GM23338 (cell line): Measurements from ENCODE around the gene BLOC1S1. TPM values are rescaled to one million over a fixed set of nuclear protein-coding genes. Genes with fewer than 3 reads are reported as not detected.

Source experiments
- ATAC-seq: fragments of 200-7000 bp; cut with Tn5 transposase; 3 replicates; pipeline ENCODE4 v1.9.1; 2020
- DNase-seq: peaks from one replicate; pipeline ENCODE4 v3.0.0-alpha.2; 2015; ENCODE audit warnings: low spot score
- H2AFZ ChIP-seq: fragments of 200-600 bp; sonication (generic); 2 replicates; pipeline ENCODE4 v1.8.0; 2016; ENCODE audit warnings: antibody characterized with exemption, mild to moderate bottlenecking, moderate library complexity
- H3F3A ChIP-seq: fragments of 200-600 bp; sonication (generic); replicated peaks from 2 replicates; pipeline ENCODE4 v1.8.0; 2017; ENCODE audit warnings: antibody characterized with exemption, mixed run types, low read depth
- H3K27ac ChIP-seq: fragments of 200-600 bp; sonication (generic); 2 replicates; pipeline ENCODE4 v1.6.1; 2016; ENCODE audit warnings: low read depth
- H3K27me3 ChIP-seq: fragments of 200-600 bp; sonication (generic); 2 replicates; pipeline ENCODE4 v1.8.0; 2016; ENCODE audit warnings: mild to moderate bottlenecking, mixed run types, moderate library complexity; ENCODE audit not compliant: insufficient read depth
- H3K36me3 ChIP-seq: fragments of 200-600 bp; sonication (generic); 2 replicates; pipeline ENCODE4 v1.8.0; 2016; ENCODE audit warnings: mild to moderate bottlenecking; ENCODE audit not compliant: insufficient read depth
- H3K4me1 ChIP-seq: fragments of 200-600 bp; sonication (generic); 2 replicates; pipeline ENCODE4 v1.8.0; 2016; ENCODE audit warnings: mild to moderate bottlenecking, moderate library complexity; ENCODE audit not compliant: insufficient read depth
- H3K4me2 ChIP-seq: fragments of 200-600 bp; sonication (generic); 2 replicates; pipeline ENCODE4 v1.7.1; 2017; ENCODE audit warnings: mixed run types
- H3K4me3 ChIP-seq: fragments of 200-600 bp; sonication (generic); 2 replicates; pipeline ENCODE4 v1.6.1; 2016; ENCODE audit warnings: mixed run types
- H3K79me2 ChIP-seq: fragments of 200-600 bp; sonication (generic); replicated peaks from 2 replicates; pipeline ENCODE4 v1.8.0; 2017; ENCODE audit warnings: mild to moderate bottlenecking; ENCODE audit not compliant: insufficient read depth
- H3K9me2 ChIP-seq: fragments of 200-600 bp; sonication (generic); 2 replicates; pipeline ENCODE4 v1.8.0; 2017; ENCODE audit not compliant: insufficient read depth
- H4K20me1 ChIP-seq: fragments of 200-600 bp; sonication (generic); replicated peaks from 2 replicates; pipeline ENCODE4 v1.8.0; 2017; ENCODE audit warnings: mild to moderate bottlenecking; ENCODE audit not compliant: insufficient read depth
- H3K27ac Mint-ChIP-seq: 2 replicates; pipeline ENCODE4 v1.8.0; 2020; ENCODE audit warnings: inconsistent platforms, mild to moderate bottlenecking, moderate library complexity, mixed read lengths
- H3K27me3 Mint-ChIP-seq: 3 replicates; pipeline ENCODE4 v1.8.0; 2022; ENCODE audit warnings: low read depth, mild to moderate bottlenecking, moderate library complexity, mixed read lengths, inconsistent platforms; ENCODE audit not compliant: insufficient read depth, poor library complexity
- H3K36me3 Mint-ChIP-seq: 3 replicates; pipeline ENCODE4 v1.8.0; 2021; ENCODE audit warnings: low read depth, mild to moderate bottlenecking, inconsistent platforms, moderate library complexity, mixed read lengths
- H3K4me1 Mint-ChIP-seq: 3 replicates; pipeline ENCODE4 v1.8.0; 2020; ENCODE audit warnings: mild to moderate bottlenecking, inconsistent platforms, mixed read lengths
- H3K4me3 Mint-ChIP-seq: 3 replicates; pipeline ENCODE4 v1.8.0; 2021; ENCODE audit warnings: moderate library complexity, mild to moderate bottlenecking, inconsistent platforms, mixed read lengths
- H3K9me3 Mint-ChIP-seq: 3 replicates; pipeline ENCODE4 v1.8.0; 2020; ENCODE audit warnings: moderate library complexity, mild to moderate bottlenecking, inconsistent platforms, mixed read lengths
- CREB1 ChIP-seq: fragments of 250-450 bp; sonication (Bioruptor Pico); IDR thresholded peaks from 2 replicates; pipeline ENCODE4 v1.5.0; 2020; ENCODE audit warnings: low read depth, mild to moderate bottlenecking, moderate library complexity
- EZH2 ChIP-seq: fragments of 200-600 bp; sonication (generic); IDR thresholded peaks from one replicate; pipeline ENCODE4 v1.8.0; 2017; ENCODE audit warnings: antibody characterized with exemption, mild to moderate bottlenecking, low read depth; ENCODE audit not compliant: unreplicated experiment
- EZH2phosphoT487 ChIP-seq: fragments of 200-600 bp; sonication (generic); IDR thresholded peaks from one replicate; pipeline ENCODE4 v1.8.1; 2018; ENCODE audit warnings: antibody characterized with exemption; ENCODE audit not compliant: unreplicated experiment
- JUNB ChIP-seq: IDR thresholded peaks from one replicate; pipeline ENCODE4 v1.6.1; 2016; ENCODE audit warnings: antibody characterized with exemption; ENCODE audit not compliant: unreplicated experiment
- NANOG ChIP-seq: IDR thresholded peaks from 2 replicates; pipeline ENCODE4 v1.6.1; 2016; ENCODE audit warnings: antibody characterized with exemption, borderline replicate concordance
- POLR2AphosphoS5 ChIP-seq: IDR thresholded peaks from 2 replicates; pipeline ENCODE4 v1.6.1; 2016; ENCODE audit warnings: antibody characterized with exemption, low read depth
- ZNF114 ChIP-seq: fragments of 250-450 bp; sonication (Bioruptor Pico); IDR thresholded peaks from 2 replicates; pipeline ENCODE4 v1.5.0; 2020; ENCODE audit warnings: mild to moderate bottlenecking, moderate library complexity
- ZNF331 ChIP-seq: fragments of 250-450 bp; sonication (Bioruptor Pico); IDR thresholded peaks from 2 replicates; pipeline ENCODE4 v1.5.0; 2020; ENCODE audit warnings: low read depth, mild to moderate bottlenecking, moderate library complexity
- polyA plus RNA-seq: library from polyadenylated mRNA; unstranded; fragments of >200 nt; fragmentation: Nextera tagmentation; extraction: Ambion mirVana; gene quantifications from 2 replicates; pipeline ENCODE4 v1.2.1, GENCODE V29; 2016
- total RNA-seq: library from RNA; depleted of rRNA; stranded (reverse); fragments of >200 nt; shearing (Covaris generic); gene quantifications from 2 replicates; pipeline ENCODE4 v1.2.3, GENCODE V29; 2014
- TF ChIP-seq, protein P1 (sequence below), 2 experiments: fragments of 200-600 bp in 1 of 2; sonication (generic) in 1 of 2; conservative IDR thresholded peaks; 2 replicates each; pipeline versions ENCODE4 v1.5.1 to v1.6.1; 2016 to 2017; ENCODE audit warnings: antibody characterized with exemption in 2 of 2, low read depth in 2 of 2, mild to moderate bottlenecking in 2 of 2, moderate library complexity in 1 of 2
- TF ChIP-seq, protein P2 (sequence below): fragments of 250-450 bp; sonication (Bioruptor Pico); IDR thresholded peaks from 2 replicates; pipeline ENCODE4 v1.5.0; 2020; ENCODE audit warnings: mild to moderate bottlenecking, moderate library complexity

Gene BLOC1S1
- total and polyA plus RNA-seq, 2 experiments from 2014 or later, result 68.3 to 174 TPM

DNA sequence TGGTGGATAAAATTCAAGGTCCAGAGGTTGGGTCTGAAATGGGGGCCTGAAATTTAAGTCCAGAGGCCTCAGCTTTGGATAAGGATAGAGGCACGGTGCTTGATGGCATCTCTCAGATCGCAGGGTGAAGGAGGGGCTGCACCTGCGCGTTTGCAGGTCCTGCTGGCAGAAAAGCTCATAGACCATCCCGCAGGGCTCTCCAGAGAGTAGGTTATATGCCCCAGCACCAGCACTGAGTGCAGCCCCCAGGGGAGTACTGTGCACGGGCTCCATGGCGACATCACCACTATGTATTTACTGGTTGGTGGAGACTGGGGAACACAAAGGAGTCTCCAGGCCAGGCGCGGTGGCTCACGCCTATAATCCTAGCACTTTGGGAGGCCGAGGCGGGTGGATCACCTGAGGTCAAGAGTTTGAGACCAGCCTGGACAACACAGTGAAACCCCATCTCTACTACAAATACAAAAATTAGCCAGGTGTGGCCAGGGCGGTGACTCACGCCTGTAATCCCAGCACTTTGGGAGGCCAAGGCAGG lies 17.2 kb downstream of the BLOC1S1 start:
- Histone ChIP-seq H3K4me3 (no peak overlapping the region), H4K20me1 (no peaks in the 10 kb centered on the region), H2AFZ (no peak overlapping the region), H3K27me3 (no peaks in the 10 kb centered on the region), H3K79me2 (peaks cover 1% of the 10 kb centered on the region), H3K36me3 (no peaks in the 10 kb centered on the region), H3K4me1 (peaks cover 25% of the 10 kb centered on the region; the same call in 1 of the 2 replicates), H3K4me2 (no peak overlapping the region), H3K9me2 (no peaks in the 10 kb centered on the region), H3K27ac (no peak overlapping the region), H3F3A (peaks cover 13% of the 10 kb centered on the region; the same call in 1 of the 2 replicates)
- peaks cover 31% of the 10 kb centered on the region for H3K4me1 Mint-ChIP-seq
- DNase-seq, result no peak
- peaks cover 20% of the 10 kb centered on the region for H3K27me3 Mint-ChIP-seq
- no peaks in the 10 kb centered on the region; the same call in 2 of the 3 replicates for H3K9me3 Mint-ChIP-seq
- H3K4me3 Mint-ChIP-seq, result no peak overlapping the region
- TF ChIP-seq JUNB, result no peak
- TF ChIP-seq, protein P1, sequence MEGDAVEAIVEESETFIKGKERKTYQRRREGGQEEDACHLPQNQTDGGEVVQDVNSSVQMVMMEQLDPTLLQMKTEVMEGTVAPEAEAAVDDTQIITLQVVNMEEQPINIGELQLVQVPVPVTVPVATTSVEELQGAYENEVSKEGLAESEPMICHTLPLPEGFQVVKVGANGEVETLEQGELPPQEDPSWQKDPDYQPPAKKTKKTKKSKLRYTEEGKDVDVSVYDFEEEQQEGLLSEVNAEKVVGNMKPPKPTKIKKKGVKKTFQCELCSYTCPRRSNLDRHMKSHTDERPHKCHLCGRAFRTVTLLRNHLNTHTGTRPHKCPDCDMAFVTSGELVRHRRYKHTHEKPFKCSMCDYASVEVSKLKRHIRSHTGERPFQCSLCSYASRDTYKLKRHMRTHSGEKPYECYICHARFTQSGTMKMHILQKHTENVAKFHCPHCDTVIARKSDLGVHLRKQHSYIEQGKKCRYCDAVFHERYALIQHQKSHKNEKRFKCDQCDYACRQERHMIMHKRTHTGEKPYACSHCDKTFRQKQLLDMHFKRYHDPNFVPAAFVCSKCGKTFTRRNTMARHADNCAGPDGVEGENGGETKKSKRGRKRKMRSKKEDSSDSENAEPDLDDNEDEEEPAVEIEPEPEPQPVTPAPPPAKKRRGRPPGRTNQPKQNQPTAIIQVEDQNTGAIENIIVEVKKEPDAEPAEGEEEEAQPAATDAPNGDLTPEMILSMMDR (conservative IDR thresholded peaks at IDR 0.05; ENCODE audit: low read depth in 2 of 2), result no peak
- TF ChIP-seq, protein P2, sequence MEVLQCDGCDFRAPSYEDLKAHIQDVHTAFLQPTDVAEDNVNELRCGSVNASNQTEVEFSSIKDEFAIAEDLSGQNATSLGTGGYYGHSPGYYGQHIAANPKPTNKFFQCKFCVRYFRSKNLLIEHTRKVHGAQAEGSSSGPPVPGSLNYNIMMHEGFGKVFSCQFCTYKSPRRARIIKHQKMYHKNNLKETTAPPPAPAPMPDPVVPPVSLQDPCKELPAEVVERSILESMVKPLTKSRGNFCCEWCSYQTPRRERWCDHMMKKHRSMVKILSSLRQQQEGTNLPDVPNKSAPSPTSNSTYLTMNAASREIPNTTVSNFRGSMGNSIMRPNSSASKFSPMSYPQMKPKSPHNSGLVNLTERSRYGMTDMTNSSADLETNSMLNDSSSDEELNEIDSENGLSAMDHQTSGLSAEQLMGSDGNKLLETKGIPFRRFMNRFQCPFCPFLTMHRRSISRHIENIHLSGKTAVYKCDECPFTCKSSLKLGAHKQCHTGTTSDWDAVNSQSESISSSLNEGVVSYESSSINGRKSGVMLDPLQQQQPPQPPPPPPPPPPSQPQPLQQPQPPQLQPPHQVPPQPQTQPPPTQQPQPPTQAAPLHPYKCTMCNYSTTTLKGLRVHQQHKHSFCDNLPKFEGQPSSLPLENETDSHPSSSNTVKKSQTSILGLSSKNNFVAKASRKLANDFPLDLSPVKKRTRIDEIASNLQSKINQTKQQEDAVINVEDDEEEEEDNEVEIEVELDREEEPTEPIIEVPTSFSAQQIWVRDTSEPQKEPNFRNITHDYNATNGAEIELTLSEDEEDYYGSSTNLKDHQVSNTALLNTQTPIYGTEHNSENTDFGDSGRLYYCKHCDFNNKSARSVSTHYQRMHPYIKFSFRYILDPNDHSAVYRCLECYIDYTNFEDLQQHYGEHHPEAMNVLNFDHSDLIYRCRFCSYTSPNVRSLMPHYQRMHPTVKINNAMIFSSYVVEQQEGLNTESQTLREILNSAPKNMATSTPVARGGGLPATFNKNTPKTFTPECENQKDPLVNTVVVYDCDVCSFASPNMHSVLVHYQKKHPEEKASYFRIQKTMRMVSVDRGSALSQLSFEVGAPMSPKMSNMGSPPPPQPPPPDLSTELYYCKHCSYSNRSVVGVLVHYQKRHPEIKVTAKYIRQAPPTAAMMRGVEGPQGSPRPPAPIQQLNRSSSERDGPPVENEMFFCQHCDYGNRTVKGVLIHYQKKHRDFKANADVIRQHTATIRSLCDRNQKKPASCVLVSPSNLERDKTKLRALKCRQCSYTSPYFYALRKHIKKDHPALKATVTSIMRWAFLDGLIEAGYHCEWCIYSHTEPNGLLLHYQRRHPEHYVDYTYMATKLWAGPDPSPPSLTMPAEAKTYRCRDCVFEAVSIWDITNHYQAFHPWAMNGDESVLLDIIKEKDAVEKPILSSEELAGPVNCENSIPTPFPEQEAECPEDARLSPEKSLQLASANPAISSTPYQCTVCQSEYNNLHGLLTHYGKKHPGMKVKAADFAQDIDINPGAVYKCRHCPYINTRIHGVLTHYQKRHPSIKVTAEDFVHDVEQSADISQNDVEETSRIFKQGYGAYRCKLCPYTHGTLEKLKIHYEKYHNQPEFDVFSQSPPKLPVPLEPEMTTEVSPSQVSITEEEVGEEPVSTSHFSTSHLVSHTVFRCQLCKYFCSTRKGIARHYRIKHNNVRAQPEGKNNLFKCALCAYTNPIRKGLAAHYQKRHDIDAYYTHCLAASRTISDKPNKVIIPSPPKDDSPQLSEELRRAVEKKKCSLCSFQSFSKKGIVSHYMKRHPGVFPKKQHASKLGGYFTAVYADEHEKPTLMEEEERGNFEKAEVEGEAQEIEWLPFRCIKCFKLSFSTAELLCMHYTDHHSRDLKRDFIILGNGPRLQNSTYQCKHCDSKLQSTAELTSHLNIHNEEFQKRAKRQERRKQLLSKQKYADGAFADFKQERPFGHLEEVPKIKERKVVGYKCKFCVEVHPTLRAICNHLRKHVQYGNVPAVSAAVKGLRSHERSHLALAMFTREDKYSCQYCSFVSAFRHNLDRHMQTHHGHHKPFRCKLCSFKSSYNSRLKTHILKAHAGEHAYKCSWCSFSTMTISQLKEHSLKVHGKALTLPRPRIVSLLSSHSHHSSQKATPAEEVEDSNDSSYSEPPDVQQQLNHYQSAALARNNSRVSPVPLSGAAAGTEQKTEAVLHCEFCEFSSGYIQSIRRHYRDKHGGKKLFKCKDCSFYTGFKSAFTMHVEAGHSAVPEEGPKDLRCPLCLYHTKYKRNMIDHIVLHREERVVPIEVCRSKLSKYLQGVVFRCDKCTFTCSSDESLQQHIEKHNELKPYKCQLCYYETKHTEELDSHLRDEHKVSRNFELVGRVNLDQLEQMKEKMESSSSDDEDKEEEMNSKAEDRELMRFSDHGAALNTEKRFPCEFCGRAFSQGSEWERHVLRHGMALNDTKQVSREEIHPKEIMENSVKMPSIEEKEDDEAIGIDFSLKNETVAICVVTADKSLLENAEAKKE (CRISPR knock-in tag), result no peak
- TF ChIP-seq CREB1, result no peak
- no peak for TF ChIP-seq ZNF114
- TF ChIP-seq POLR2AphosphoS5, result no peak
- no peak for TF ChIP-seq EZH2
- TF ChIP-seq NANOG, result no peak
- no peak for TF ChIP-seq ZNF331 (CRISPR knock-in tag)
- no peak for TF ChIP-seq EZH2phosphoT487
- H3K27ac Mint-ChIP-seq, result no peak overlapping the region
- no peaks in the 10 kb centered on the region; the same call in 2 of the 3 replicates for H3K36me3 Mint-ChIP-seq
- no peak for ATAC-seq
